ENCODE data around the gene LRRC34.

DNA sequence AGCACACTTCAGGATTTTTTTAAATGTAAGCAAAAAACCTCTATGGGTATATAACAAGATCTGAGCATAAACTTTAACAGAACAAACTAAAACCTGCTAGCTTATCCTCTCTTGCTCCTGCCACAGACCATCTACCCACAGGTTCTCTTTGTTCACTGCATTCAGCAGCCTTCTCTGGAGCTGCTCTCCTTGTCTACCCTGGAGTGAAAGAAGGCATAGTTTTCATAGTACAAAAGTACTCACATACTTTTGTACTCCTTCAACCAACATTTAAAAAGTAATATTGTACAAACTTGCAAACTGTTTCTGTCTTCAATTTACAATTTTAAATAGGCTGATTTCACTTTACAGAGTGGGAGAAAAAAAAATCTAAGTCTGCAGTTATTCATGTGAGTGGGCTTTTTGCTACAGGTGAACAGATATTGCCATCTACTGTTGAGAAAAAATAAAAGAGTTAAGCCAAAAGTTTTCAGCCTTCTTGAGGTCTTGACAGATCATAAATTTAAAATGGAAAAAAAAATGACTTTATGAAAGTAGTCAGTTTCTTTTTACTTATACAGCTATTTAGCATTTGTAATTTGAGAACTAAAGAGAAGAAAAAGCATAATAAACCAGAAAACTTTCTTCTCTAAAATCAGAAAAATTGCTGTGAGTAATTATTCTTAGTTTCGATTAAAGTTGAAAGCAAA lies 68.2 kb downstream of the LRRC34 start:
- TF ChIP-seq, protein P1, sequence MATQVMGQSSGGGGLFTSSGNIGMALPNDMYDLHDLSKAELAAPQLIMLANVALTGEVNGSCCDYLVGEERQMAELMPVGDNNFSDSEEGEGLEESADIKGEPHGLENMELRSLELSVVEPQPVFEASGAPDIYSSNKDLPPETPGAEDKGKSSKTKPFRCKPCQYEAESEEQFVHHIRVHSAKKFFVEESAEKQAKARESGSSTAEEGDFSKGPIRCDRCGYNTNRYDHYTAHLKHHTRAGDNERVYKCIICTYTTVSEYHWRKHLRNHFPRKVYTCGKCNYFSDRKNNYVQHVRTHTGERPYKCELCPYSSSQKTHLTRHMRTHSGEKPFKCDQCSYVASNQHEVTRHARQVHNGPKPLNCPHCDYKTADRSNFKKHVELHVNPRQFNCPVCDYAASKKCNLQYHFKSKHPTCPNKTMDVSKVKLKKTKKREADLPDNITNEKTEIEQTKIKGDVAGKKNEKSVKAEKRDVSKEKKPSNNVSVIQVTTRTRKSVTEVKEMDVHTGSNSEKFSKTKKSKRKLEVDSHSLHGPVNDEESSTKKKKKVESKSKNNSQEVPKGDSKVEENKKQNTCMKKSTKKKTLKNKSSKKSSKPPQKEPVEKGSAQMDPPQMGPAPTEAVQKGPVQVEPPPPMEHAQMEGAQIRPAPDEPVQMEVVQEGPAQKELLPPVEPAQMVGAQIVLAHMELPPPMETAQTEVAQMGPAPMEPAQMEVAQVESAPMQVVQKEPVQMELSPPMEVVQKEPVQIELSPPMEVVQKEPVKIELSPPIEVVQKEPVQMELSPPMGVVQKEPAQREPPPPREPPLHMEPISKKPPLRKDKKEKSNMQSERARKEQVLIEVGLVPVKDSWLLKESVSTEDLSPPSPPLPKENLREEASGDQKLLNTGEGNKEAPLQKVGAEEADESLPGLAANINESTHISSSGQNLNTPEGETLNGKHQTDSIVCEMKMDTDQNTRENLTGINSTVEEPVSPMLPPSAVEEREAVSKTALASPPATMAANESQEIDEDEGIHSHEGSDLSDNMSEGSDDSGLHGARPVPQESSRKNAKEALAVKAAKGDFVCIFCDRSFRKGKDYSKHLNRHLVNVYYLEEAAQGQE (IDR thresholded peaks at IDR 0.05) = no peak
- TF ChIP-seq, protein P2, sequence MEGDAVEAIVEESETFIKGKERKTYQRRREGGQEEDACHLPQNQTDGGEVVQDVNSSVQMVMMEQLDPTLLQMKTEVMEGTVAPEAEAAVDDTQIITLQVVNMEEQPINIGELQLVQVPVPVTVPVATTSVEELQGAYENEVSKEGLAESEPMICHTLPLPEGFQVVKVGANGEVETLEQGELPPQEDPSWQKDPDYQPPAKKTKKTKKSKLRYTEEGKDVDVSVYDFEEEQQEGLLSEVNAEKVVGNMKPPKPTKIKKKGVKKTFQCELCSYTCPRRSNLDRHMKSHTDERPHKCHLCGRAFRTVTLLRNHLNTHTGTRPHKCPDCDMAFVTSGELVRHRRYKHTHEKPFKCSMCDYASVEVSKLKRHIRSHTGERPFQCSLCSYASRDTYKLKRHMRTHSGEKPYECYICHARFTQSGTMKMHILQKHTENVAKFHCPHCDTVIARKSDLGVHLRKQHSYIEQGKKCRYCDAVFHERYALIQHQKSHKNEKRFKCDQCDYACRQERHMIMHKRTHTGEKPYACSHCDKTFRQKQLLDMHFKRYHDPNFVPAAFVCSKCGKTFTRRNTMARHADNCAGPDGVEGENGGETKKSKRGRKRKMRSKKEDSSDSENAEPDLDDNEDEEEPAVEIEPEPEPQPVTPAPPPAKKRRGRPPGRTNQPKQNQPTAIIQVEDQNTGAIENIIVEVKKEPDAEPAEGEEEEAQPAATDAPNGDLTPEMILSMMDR (IDR thresholded peaks at IDR 0.05; ENCODE audit: low read depth, low read length, missing input control) = no peak
- TF ChIP-seq, protein P3, sequence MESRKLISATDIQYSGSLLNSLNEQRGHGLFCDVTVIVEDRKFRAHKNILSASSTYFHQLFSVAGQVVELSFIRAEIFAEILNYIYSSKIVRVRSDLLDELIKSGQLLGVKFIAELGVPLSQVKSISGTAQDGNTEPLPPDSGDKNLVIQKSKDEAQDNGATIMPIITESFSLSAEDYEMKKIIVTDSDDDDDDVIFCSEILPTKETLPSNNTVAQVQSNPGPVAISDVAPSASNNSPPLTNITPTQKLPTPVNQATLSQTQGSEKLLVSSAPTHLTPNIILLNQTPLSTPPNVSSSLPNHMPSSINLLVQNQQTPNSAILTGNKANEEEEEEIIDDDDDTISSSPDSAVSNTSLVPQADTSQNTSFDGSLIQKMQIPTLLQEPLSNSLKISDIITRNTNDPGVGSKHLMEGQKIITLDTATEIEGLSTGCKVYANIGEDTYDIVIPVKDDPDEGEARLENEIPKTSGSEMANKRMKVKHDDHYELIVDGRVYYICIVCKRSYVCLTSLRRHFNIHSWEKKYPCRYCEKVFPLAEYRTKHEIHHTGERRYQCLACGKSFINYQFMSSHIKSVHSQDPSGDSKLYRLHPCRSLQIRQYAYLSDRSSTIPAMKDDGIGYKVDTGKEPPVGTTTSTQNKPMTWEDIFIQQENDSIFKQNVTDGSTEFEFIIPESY (IDR thresholded peaks at IDR 0.05) = no peak
- no peak for TF ChIP-seq TAF1 (conservative IDR thresholded peaks at IDR 0.05)
- no peak for TF ChIP-seq JUND (IDR thresholded peaks at IDR 0.05)
- TF ChIP-seq, protein P4, sequence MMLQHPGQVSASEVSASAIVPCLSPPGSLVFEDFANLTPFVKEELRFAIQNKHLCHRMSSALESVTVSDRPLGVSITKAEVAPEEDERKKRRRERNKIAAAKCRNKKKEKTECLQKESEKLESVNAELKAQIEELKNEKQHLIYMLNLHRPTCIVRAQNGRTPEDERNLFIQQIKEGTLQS (IDR thresholded peaks at IDR 0.05) = no peak
- TF ChIP-seq RXRA (IDR thresholded peaks at IDR 0.05) = no peak
- TF ChIP-seq FOXA1 (IDR thresholded peaks at IDR 0.05) = no peak
- no peak for TF ChIP-seq EGR1 (IDR thresholded peaks at IDR 0.05; ENCODE audit: low read depth in 2 of 2)
- TF ChIP-seq RAD21 (IDR thresholded peaks at IDR 0.05) = peak; percentile 62 to 67
- TF ChIP-seq HNF4A (conservative IDR thresholded peaks at IDR 0.05) = no peak
- no peak for TF ChIP-seq YY1 (IDR thresholded peaks at IDR 0.05)
- TF ChIP-seq NR2F2 (IDR thresholded peaks at IDR 0.05) = no peak

Measured in liver (tissue), 3 donors.